ENCODE results near the gene SESN3.

GRCh38 chr11:95187723-95188122 lies 43.3 kb downstream of the SESN3 start:
- no peak for TF ChIP-seq ZNF510 (tag by site-specific recombination; IDR thresholded peaks at IDR 0.05; ENCODE audit: insufficient replicate concordance)
- TF ChIP-seq ZNF248 (tag by site-specific recombination; IDR thresholded peaks at IDR 0.05): no peak

All from HEK293 (cell line).